ENCODE data around the gene XRCC6.

- TF ChIP-seq EZH2phosphoT487 (IDR thresholded peaks at IDR 0.05; ENCODE audit: borderline replicate concordance): no peak
- TF ChIP-seq CTCF (IDR thresholded peaks at IDR 0.05 in 2 of 3, conservative IDR thresholded peaks at IDR 0.05 in 1 of 3; ENCODE audit: borderline replicate concordance in 1 of 3, insufficient read depth in 1 of 3, low read depth in 2 of 3, low read length in 2 of 3): no peak
- TF ChIP-seq POLR2AphosphoS5 (IDR thresholded peaks at IDR 0.05; ENCODE audit: low read depth, low read length): no peak
- no peak for TF ChIP-seq POLR2A (IDR thresholded peaks at IDR 0.05; ENCODE audit: borderline replicate concordance, extremely low read depth, insufficient read depth, insufficient read length)
Measured at GRCh38 chr22:41578818-41579217, 42.3 kb upstream of the XRCC6 start.
